D721Med (cell line): ENCODE measurements around the gene DIABLO.

Source experiments
- DNase-seq: peaks from one replicate; pipeline ENCODE4 v3.0.0; 2011; ENCODE audit warnings: low spot score; ENCODE audit not compliant: insufficient read length
- FAIRE-seq: peaks from 2 replicates; lab custom pipeline; 2011; peaks lifted over from hg19 to GRCh38; lab: Jason Lieb, UNC
- CTCF ChIP-seq: IDR thresholded peaks from 2 replicates; pipeline ENCODE4 v1.5.1; 2012; ENCODE audit warnings: mild to moderate bottlenecking, control low read depth; ENCODE audit not compliant: insufficient read depth; ENCODE audit errors: missing control alignments

Gene DIABLO

DNA sequence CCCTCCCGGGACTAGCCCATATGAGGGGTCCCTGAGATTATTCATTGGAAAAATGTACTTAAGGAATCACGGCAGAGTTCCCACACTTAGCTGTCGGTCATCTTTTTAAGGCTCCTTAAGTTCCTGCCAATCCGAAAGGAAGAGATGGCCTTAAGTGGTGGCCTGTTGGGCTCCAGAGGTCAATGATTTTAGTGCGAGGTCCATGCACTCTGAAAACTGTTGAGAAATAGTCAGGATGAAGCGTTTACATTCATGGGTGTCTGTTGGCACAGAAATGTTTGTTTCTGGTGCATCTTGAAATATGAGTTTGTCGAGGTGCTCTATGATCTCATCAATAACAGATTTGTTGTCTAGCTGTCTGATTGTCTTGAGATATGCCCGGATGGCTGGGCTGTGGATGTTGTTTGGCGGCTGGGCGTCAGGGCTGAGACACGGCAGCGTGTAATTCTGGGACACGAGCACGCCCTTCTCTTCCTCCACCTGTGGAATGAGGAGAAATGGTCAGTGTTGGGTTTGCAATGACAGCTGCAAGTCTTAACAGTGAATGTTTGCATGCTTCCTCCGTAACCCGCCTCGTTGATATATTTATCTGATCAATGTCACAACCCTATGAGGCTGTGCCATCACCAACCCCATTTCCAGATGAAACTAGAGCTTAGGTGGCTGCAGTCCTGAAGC is 53.5 kb downstream of the DIABLO start:
- no peak for TF ChIP-seq CTCF
- FAIRE-seq (no peak), DNase-seq (no peak)

DNA sequence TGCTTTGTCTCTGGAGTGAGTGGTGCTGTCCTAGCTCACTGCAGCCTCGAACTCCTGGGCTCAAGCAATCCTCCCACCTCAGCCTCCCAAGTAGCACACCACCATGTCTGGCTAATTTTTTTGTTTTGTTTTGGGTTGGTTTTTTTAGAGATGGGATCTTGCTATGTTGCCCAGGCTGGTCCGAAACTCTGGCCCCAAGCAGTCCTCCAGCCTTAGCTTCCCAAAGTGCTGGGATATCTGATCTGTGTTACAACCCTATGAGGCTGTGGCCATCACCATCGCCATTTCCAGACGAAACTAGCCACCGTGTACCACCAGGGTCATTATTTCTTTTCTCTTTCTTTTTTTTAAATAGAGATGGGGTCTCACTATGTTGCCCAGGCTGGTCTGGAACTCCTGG is 54.5 kb downstream of the DIABLO start:
- no peak for TF ChIP-seq CTCF
- DNase-seq (no peak), FAIRE-seq (no peak)

DNA sequence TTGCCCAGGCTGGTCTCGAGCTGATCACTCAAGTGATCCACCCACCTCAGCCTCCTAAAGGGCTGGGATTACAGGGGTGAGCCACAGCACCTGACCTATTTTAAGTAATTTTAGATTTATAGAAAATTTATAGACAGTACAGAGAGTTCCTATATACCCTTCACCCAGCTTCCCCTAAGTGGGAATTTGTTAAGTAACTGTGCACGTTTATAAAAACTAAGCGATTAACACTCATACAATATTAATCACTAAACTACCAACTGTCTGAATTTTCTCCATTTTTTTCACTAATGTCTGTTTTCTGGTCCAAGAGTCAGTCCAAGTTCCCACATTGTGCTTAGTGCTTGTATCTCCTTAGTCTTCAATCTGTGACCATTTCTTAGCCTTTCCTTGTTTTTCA is 57.4 kb downstream of the DIABLO start:
- DNase-seq (no peak), FAIRE-seq (no peak)
- TF ChIP-seq CTCF = no peak

DNA sequence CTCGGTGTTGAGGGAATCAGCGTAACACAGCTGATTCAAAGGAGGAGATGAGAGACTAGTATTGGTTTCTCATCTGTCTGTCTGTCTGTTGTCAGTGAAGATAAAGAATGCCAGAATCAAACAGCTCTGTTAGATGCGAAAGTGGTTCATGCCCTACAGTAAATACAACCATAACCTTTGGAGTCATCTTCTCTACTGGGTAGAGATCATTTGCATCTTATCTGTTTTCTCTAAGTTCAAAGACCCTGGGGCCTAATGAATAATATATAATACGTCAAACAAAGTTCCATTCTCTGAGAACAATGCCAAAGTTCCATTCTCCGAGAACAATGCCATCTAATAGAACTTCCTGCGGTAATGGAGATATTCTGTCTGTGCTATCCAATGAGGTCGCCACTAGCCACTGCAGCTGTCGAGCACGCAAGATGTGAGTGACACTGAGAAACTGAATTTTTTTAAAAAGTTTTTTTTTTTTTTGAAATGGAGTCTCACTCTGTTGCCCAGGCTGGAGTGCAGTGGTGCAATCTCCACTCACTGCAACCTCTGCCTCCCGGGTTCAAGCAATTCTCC is 58.4 kb downstream of the DIABLO start:
- DNase-seq (no peak), FAIRE-seq (no peak)
- no peak for TF ChIP-seq CTCF

DNA sequence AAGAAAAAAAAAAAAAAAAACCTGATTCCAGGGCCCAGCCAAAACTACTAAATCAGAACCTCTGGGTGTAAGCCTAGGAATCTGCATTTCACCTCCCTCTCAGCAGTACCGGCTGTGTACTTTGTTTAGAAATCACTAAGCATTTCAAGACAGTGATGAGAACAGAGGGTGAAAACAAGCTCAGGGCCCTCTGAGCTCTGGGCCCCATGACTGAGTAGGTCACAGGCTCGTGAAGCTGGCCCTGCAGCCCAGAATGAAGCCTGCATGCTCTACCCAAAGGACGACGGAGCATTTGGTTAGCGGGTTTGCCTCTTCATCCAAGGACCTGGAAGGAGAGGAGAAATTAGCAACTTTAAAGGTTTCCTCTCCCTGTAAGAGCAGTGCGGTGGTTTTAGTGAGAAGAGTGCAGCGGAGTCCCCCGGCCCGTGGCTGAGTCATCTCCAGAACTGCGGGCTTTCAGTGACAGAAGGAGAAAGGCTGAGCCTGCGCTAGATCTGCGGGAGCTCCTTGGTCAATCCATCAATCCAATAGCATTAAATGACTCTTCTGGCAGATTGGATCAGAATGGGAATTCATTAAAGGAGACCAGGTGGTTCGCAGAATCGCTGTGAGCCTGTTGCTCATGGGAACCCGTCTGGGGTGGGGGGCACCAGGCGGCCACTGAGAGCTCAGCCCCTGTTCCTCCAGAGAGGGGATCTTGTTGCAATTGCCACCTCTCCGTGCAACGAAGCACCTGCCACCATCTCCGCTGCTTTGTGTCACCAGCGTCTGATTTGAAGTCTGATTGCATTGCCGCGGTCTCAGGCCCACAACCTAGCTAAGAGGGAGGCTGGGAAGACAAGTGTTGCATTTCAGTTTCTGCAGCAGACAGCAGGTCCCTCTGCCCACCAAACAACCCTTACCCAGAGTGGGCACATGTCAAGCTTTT is 59.2 kb downstream of the DIABLO start:
- FAIRE-seq = no peak
- no peak for DNase-seq
- TF ChIP-seq CTCF = no peak

DNA sequence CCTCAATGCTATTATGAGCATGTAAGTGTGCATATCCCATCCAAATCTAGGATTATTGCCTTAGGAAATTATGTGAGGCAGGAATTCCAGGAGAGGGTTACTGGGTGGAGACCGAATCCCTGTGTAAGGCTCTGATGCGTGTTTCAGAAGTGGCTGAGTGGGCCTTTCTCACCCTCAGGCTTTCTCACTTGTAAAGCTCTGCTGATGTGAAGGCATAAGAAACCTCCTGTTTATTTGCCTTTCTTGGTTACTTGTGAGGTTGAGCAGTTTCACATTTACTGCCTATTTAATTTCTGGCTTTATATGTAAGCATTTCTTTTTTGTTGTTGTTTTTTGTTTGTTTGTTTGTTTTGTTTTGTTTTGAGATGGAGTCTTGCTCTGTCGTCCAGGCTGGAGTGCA is 62.9 kb downstream of the DIABLO start:
- FAIRE-seq (no peak), DNase-seq (no peak)
- no peak for TF ChIP-seq CTCF
